HG02588 (cell line): ENCODE measurements around the gene SEC11C.
"Not testable (repeated sequence)": the region's sequence is repeated elsewhere in the genome, so short reads cannot be mapped to it uniquely, and the experiment has no call there.

Source experiments
- ATAC-seq: cut with Tn5 transposase; IDR thresholded peaks from one replicate; pipeline ENCODE4 v1.9.1; 2021; ENCODE audit warnings: mild to moderate bottlenecking, moderate library complexity; ENCODE audit not compliant: unreplicated experiment

Gene SEC11C

DNA sequence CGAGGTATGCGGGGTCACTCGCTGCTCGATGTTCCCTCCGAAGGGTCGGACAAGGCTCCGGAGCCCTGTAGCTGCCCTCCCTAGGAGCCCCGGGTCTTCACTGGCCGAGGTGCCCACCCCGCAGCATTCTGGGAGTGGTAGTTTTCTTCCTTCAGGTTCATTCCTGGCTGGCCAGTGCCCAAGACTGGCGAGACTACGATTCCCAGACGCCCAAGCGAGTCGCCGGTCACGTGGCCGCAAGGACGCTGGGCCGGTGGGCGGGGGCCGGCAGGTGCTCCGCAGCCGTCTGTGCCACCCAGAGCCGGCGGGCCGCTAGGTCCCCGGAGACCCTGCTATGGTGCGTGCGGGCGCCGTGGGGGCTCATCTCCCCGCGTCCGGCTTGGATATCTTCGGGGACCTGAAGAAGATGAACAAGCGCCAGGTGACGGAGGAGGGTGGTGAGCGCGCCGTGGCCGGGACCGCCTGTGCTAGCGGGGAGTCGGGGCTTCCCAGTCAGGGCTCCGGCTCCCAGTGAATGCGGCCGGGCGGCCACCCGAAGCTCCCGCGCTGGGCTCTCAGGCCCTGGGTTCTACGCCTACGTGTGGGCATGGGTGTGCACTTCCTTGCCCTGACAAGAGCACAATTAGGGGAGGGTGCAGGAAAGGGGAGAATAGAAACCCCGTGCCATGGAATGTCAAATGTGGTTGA, at the start of gene SEC11C:
Gene SEC11C, plus strand, starts transcription at position 270 of the 687 bp plus-strand sequence. Its CDS starts 65 bp downstream, at position 335.
- ATAC-seq: peak; percentile 81

DNA sequence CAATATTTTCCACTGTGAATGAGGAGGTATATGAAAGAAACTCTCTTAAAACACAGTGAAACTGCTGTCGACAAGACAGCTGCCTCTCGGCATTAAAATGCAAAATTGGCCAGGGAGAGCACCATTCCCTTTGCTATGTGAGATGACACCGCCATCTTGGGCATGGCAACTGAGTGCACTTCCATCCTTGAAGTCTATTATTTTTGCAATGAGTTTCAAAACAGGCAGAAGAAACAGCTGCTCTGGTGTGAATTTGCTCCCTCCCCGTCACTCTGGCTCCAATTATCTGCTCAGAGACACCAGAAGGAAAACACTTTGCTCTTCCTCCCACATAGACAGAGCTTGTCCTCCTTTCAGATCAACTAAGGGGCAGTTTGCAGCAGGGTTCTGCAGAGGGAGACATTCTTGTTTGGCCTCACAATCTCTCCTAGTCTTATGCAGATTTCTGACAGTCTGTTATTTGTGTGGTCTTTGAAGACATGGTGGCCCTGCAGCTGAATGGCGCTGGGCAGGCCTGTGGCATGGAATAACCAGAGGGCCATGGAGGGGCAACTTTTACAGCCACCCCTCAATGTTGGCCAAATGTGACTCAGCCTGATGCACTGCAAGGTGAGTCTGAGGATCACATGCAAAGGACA, 48.6 kb upstream of the SEC11C start:
- ATAC-seq: no peak

DNA sequence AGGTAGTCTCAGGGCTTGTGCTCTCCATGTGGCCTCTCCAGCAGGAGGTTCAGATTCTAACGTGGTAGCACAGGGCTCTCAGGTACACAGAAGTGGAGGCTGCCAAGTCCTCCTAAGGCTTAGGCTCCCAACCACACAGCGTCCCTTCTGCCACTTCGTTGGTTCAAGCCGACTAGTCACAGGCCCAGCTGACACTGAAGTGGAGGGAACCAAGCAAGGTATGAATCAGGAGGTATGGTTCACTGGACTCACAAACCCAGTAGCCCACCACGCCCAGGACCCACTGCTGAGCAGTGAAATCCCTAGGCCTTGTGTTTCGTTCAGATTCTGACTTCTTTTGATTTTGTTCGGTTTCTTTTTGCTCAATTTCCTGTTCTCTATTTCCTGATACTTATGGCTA, 46.0 kb upstream of the SEC11C start:
- no peak for ATAC-seq

DNA sequence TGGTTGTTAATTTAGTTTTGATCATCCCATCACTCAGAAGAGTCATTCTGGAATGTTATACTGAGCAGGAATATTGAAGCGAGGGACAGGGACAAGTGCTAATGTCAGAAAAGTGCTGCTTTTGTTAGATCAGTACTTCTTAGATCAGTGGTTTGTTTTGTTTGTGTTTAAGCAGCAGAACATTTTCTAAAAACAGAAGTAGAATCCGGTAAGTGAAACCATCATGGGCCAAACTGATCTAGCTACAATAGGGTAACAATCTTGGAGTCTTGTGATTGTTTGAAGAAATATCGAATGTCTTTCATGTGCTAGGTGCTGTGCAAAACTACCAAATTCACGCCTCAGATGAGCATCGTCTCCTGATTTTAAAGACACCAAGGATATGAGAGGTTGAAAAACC, 45.1 kb upstream of the SEC11C start:
- no peak for ATAC-seq

DNA sequence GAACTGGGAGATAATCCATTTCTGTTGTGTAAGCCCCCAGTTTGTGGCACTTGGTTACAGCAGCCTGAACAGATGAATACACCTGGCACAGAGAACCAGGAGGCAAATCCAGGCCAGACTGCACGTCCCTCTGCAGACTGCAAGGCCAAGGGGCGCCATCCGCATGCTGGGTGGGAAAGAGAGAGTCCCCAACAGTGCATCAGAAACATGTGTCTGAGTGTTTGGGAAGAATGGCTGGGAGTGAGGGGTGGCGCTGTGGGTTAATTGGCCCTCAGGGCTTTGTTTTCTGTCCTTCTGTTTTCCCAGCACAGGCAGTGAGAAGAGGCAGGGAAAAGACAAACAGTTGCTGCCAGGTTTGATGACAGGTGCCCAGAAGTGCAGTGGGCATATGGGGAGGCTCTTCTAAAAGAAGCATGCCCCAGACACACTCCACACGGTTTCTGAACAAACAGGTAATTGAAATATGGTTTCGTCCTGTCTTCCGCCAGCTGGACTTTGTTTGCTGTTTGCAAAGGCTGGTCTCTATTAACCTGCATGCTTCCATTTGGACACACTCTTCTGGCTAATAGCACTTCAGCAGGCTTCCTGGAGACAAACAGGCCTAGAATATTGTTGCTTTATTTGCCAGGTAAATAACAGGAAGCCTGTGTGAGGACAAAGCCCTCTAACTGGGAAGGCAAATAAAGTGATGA, 43.4 kb upstream of the SEC11C start:
- no peak for ATAC-seq

DNA sequence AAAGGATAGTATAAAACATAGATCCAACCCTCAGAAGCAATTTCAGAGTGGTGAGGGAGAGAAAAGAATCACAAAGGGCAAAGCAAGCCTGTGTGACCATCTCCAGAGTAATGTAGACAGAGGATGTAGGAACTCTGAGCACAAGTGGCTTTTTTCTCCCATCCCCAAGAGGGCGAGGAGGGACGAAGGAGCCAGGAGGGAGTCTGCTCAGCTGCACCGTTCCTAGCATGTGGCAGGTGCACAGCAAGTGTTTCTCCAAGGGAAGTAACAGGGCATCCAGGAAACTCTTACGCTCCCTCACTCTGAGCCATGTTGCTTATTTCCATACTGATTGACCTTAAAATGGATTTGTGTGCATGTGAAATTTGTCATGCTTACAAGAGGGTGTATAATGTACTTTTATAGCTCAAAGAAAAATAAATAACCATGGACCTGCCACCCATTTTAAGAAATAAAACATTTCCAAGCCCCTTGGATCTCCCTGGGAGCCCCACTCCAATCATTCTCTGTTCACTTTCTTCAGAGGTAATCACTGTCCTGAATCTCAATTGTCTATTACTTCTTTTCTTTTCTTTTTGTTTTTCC, 37.8 kb upstream of the SEC11C start:
- ATAC-seq: no peak

DNA sequence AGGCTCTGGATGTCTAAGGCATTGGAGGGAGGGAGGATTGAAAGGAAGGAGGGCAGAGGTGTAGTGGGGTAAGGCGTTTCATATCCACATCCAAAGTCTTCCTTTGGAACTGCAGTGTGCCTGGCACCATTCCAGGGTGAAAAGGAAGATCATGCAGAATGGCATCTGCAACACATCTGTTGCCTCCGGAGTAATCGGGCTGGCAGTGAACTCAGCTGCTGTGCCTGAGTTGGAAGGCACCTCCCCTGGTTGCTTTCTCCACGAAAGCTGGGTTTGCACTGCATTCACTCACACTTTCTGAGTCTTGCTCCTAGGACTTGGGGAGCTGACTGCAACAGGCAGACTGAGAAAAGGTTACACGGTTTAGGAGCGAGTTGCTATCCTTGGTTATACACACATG, 30.3 kb upstream of the SEC11C start:
- no peak for ATAC-seq

DNA sequence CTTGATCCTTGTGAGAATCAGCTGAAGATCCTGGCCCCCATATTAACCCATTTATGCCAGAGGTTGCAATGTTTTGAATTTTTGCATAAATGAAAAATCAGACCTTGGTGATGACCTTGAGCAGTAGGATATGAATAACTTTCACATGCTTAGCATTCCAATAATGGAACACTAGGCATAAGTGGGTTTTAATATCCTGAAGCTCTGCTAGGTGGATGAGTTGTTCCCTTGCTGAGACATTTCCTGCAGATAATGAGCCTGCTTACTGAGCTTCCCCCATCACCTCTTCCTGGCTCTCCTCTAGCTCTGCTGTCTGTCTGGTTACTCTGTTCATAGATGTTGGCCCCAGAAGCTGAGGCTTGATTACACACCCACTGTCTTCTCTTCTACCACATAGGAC, 25.5 kb upstream of the SEC11C start:
- ATAC-seq: no peak

DNA sequence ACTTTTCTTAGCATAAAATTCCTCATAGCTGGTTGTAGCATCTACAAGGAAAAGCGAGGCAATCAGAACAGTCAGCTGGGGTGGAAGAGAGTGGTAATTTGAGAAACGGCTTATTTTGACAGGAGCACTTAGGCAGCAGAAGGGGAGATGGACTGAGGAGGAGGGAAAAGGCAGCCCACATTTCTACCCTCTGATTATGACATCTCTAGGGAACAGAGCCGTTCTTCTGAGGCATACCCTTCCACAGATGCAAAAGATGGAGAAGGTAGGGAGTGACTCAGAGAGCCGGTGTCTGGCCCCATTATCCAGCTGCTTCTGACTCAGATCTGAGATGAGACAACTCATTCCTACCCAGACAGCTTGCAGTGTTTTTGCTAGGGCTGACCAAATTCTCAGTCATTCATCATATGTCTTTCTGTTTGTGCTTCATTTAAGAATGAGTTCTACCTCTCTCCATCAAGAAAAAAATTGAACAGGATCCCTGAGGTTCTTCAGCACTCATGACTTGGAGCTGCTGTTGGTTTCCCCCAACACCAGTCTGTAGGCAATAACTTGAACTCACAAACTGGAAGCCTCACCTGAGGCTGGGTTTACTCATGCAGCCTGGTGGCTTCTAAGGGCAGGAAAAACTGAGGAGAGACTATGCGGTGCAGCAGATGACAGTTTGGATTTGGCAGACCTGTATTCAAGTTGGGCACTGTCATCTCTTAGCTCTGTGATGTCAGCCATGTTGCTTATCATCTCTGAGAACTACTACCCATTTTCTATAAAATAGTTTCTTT, 15.9 kb upstream of the SEC11C start:
- peak; percentile 64 for ATAC-seq

DNA sequence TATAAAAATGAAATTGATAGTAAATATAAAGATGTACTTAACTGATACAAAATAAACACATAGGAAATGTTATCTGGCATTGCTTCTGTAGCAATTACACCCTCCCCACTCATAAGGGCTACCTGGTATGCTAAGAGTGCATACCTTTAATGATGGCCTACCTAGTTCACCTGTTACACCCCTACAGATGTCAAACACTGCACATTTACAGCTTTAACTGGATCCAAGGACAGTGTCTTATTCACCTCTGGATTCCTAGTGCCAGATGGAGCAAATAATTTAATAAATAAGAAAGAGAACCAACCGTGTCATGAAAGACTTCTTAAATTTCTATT, 15.3 kb upstream of the SEC11C start:
- no peak for ATAC-seq

DNA sequence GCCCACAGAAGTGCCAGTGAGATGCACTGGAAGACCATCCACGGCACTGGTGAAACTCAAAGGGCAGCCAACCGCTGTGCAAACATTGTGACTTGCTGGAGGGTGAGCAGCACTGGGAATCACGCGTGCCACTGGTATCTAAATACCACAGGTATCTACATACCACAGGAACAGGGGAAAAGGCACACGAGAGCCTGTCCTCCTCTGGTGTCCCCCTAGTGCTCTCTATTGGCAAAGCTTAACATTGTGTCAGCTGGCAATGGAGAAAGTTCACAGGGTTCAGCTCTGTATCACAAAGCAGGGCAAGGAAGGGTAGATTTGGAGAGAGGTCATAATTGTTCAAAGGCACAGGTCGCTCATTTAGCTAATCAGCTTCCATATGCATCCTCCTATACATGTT, 12.6 kb upstream of the SEC11C start:
- no peak for ATAC-seq

DNA sequence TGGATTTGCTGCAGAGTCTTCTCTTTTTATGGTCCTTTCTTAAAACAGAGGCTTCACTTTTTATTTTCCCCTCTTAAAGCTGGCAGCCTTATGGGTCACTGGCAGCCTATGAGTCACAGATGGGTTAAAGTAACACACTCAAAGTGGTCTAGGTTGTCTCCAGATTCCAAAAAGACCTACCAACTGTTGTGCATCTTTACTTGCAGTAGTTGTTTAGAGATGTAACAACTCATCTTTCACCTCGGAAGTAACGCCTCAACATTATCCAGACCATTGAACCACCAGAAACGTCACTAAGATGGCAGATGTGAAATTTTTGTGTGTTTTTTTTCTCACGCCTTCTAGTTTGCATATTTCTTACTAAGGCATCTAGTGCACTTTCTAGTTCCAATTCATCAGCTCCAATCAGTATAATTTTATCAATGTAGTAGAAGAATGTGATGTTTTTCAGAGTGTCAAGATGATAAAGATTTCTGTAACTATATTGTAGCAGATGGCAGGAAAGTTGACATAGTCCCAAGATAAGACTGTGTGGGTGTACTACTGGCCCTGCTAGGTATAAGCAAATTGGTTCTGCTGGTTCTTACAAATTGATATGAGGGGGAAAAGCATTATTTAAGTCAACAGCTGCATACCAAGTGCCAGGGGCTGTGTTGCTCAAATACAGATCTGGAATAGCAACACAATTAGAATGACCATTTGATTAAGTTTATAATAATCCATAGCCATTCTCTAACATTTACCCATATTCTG, 9.6 kb upstream of the SEC11C start:
- no peak for ATAC-seq

DNA sequence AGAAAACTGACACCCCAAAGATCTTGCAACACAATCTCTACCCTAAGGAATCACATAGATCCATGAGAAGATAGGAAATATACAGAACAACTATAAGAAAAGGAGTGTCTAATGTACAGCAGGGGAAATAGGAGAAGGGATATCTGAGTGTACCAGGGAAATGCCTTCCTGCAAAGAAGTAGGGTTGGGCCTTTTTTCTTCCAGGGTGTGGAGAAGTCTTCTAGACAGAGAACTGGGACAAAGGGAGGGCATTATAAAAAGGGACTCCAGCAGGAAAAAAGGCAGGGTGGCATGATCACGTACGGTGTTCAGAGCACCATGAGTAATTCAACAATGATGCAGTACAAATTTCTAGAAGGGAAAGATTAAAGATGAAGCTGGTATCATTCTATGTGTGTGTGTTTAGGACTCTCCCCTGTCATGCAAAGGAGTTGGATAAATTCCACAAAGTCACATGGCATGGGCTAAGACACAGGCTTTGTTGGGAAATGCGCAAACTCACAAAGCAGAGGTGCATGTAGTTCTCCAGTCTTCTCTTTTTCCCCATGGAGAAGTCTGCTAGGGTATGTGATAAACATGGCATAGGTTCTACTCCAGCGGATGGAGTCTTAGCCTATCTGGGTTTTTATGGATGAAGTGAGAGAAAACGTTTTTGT, 6.7 kb upstream of the SEC11C start:
- ATAC-seq: no peak

DNA sequence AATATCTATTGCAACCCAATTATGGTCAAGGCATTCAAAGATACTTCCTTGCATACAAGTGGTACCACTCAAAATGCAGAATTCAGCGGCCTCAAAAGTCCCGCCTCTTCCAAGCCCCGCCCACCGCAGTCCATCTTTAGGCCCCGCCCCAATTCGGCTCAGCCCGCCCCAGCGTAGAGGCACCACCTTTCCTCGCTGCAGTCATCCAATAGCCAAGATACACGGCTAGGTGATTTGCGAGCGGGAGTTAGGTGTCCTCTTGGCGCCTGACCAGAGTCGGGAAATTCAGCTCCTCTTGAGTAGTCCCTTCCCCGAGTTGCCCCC, 431 bp upstream of the SEC11C start:
- peak; percentile 69 for ATAC-seq

DNA sequence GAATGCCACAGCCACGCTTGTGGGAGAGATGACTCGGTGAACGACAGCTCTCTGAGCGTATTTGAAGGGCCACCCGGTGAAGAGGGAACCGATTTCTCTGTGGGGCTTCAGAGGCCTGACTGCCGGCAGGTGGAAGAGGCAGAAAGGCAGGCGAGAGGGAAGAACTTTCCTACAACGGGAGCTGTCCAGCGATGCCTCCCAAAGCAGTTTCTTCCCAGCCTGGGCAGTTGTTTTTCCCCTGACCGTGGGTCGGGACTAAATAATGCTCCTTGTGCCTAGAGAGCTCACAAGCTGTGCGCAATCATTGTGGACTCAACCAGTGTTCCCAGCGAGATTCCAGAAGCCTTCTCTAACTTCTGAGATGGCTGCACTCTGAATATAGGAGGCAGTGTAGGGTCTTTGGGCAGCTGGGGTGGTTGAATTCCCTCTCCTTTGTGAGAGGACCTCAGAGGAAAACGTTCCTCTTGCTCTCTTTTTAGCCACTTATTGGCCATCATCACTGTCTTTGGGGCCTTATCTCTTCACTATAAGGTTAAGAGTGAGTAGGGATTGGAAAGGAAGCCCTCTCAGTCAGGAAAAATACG, 710 bp downstream of the SEC11C start:
- no peak for ATAC-seq

DNA sequence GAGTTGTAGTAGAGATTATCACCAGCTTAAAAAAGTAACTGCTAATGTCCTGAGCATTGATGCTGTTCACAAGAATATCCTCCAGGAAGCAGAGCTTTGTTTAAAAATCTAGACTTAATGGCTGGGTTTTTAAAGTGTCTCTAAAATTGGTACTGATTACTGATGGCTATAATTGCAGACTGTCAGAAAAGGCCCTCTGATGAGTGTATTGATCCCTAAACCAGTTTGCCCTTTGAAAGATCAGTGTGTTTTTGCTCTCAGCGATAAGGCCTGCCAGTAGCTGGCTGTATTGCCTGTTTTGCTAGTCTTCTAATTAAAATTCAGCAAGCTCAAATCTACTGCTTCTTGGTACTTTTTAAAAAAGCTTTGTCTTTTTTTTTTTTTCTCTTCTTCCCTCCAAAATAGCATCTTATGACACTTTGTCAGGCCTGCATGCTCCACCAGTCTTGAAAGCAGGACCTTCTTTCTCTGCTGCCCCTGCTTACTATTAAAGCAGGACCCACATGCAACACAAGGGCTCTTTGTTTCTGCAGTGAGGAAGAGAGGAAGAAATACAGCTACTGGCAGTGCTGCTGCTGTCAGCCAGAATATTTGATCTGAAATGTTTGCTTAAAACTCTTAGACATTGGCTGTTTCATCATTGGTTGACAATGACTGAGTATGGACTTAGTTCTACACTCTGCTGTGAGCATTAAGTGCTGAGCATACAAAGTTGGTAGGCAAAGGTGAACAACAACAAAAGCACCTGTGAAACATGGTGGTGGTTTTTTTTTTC, 1.8 kb downstream of the SEC11C start:
- no peak for ATAC-seq

DNA sequence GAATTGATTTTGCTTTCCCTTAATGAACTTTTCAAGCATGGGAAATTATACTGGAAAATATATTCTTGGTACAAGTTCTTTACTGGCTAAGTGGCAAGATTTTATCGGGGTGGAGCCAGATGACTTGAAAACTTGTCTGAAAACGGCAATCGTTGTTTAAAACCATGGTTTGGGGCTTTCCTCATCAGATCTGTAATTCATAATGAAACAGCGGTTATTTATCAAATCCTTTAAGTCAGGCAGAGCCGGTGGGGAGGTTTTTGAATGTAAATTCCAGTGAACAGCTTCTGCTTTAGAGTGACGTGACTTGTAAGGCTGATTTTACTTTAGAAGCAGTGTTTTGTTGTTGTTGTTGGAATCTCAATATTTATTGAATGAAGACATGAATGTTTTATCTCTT, 2.6 kb downstream of the SEC11C start:
- ATAC-seq: no peak

DNA sequence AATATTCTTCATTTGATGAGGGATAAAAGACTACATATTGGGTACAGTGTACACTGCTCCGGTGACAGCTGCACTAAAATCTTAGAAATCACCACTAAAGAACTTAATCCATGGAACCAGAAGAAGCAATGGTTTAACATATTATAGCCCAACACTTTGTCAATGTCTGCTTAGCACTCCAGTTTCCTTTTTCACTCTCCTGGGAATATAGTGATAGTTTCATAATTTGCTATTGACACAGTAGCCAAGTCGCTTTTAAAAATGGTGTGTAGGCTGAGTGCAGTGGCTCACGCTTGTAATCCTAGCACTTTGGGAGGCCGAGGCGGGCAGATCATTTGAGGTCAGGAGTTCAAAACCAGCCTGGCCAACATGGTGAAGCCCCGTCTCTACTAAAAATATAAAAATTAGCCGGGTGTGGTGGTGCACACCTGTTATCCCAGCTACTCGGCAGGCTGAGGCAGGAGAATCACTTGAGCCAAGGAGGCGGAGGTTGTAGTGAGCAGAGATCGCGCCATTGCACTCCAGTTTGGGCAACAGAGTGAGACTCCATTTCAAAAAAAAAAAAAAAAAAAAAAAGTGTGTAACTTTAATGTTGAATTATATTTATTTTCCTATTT, 3.2 kb downstream of the SEC11C start:
- ATAC-seq: not testable (repeated sequence)

DNA sequence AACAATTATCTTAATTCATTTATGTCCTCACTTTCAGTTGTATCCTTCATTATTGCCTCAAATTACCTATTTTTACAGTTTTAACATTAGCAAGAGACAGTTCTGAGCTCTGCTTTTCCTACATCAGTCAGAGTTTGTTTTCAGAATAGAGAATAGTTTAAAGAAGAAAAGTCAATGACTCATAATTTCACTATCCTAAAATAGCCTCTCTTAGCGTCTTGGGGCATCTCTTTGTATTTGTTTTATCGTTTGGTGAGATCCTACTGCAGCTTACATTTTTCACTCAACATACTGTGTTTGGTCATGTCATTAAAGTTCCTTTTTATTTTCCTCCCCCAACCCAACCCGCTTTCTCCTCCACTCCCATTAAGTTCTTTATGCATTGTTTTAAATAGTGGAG, 3.8 kb downstream of the SEC11C start:
- no peak for ATAC-seq
